T-helper 17 cell (primary cell): ENCODE results near the gene HMCN2. TPM values are rescaled to one million over a fixed set of nuclear protein-coding genes. Genes with fewer than 3 reads are reported as not detected.
"Not testable (repeated sequence)": the region's sequence is repeated elsewhere in the genome, so short reads cannot be mapped to it uniquely, and the experiment has no call there.

Experiments
- ATAC-seq: fragments of 150-1000 bp; cut with Tn5 transposase; 2 replicates; pipeline ENCODE4 v1.10.0; 2021; ENCODE audit warnings: mild to moderate bottlenecking, moderate library complexity
- DNase-seq, 3 donors: peaks; one replicate each; pipeline versions ENCODE4 v3.0.0 to v3.0.0-alpha.2; 2020 to 2021
- H3K9me3 ChIP-seq: one replicate; pipeline ENCODE4 v1.7.0; 2013; ENCODE audit warnings: low read length, mild to moderate bottlenecking; ENCODE audit not compliant: control insufficient read depth, poor library complexity, severe bottlenecking
- H3K27ac Mint-ChIP-seq: one replicate; pipeline ENCODE4 v1.8.0; 2022; ENCODE audit warnings: mild to moderate bottlenecking, moderate library complexity, mixed read lengths
- H3K27me3 Mint-ChIP-seq: one replicate; pipeline ENCODE4 v1.8.0; 2022; ENCODE audit warnings: mixed read lengths
- H3K36me3 Mint-ChIP-seq: one replicate; pipeline ENCODE4 v1.8.0; 2022; ENCODE audit warnings: low read depth, mixed read lengths
- H3K4me1 Mint-ChIP-seq: one replicate; pipeline ENCODE4 v1.8.0; 2022; ENCODE audit warnings: mild to moderate bottlenecking, mixed read lengths
- H3K4me3 Mint-ChIP-seq: one replicate; pipeline ENCODE4 v1.8.0; 2022; ENCODE audit warnings: mild to moderate bottlenecking, moderate library complexity, mixed read lengths
- total RNA-seq, 4 donors: library from RNA in 2 of 4; stranded (reverse) in 2 of 4; gene quantifications; one replicate each; pipeline ENCODE4 v1.2.3 and lab custom pipeline; 2022 to 2026

HMCN2 gene
- total RNA-seq, 2 donors from 2014 or later, result 0.12 TPM; not detected in 1

DNA sequence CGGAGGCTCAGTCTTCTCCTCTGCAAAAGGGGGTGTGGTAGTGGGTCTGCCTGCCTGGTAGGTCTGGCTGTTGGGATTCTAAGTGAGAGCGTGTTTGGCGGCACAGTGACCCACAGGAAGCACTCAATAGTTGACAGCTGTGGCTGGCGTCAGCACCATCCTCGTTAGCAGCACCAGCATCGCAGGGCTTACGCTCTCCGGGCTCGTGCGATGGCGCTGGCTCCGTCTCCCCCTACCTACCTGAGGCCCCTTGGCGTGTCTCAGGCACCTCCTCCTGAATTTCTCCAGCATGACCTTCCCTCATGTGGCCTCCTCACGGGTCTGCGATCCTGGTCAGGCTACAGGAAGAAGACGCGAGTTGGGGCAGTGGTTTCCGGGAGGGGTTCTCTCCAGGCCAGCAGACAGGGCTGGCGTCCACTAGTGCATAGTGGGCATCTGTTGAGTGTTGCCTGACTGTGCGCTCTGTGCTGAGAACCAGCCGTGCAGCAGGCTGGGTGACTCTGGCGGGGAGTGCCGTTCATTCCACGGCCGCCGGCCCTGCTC, 66.9 kb downstream of the HMCN2 start:
- H3K36me3 Mint-ChIP-seq, result peaks cover 2% of the 10 kb centered on the region
- H3K4me3 Mint-ChIP-seq, result no peak overlapping the region
- DNase-seq (no peak), ATAC-seq (no peak)
- peaks cover 60% of the 10 kb centered on the region for H3K27me3 Mint-ChIP-seq
- H3K4me1 Mint-ChIP-seq, result no peaks in the 10 kb centered on the region
- H3K27ac Mint-ChIP-seq, result no peak overlapping the region
- no peaks in the 10 kb centered on the region for H3K9me3 ChIP-seq

DNA sequence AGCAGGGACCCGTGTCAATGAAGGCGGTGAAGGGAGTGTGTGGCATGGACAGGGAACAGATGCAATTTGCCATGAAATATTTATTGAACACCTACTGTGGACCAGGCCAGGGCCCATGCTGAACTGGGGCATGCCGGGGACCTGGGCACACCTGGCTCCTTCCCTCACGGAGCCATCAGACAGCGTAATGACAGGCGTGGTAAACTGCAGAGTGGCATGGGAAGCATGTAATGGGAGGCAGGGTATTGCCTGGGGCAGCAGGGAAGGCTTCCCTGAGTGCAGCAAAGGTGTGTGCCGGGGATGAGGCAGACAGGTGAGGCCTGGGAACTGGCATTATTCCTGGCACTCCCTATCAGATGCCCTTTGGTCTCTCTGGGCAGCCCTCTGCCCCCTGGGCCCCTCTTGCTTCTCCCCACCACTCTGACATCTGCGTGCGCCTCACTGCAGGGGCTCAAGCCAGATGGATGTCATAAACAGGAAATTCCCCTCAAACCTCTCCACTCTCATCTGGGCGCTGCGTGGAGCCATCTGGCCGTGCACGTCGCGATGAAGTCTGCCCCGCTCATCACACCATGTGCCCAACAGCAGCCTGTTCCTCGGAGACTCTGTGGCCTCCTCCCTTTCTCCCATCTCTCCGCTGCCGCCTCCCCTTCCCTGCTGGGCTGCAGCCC, 67.6 kb downstream of the HMCN2 start:
- H3K4me3 Mint-ChIP-seq, result no peak overlapping the region
- no peaks in the 10 kb centered on the region for H3K9me3 ChIP-seq
- no peak overlapping the region for H3K27ac Mint-ChIP-seq
- peaks cover 60% of the 10 kb centered on the region for H3K27me3 Mint-ChIP-seq
- DNase-seq (no peak), ATAC-seq (no peak)
- no peaks in the 10 kb centered on the region for H3K4me1 Mint-ChIP-seq
- H3K36me3 Mint-ChIP-seq, result peaks cover 2% of the 10 kb centered on the region

GRCh38 chr9:130333712-130334062, 68.1 kb downstream of the HMCN2 start:
- no peaks in the 10 kb centered on the region for H3K9me3 ChIP-seq
- peaks cover 55% of the 10 kb centered on the region for H3K27me3 Mint-ChIP-seq
- H3K4me3 Mint-ChIP-seq, result no peak overlapping the region
- peaks cover 2% of the 10 kb centered on the region for H3K36me3 Mint-ChIP-seq
- H3K4me1 Mint-ChIP-seq, result no peaks in the 10 kb centered on the region
- DNase-seq, result no peak
- no peak overlapping the region for H3K27ac Mint-ChIP-seq
- no peak for ATAC-seq

GRCh38 chr9:130334915-130335314, 69.4 kb downstream of the HMCN2 start:
- H3K9me3 ChIP-seq, result no peaks in the 10 kb centered on the region
- no peak for DNase-seq
- H3K4me3 Mint-ChIP-seq, result no peak overlapping the region
- peaks cover 2% of the 10 kb centered on the region for H3K36me3 Mint-ChIP-seq
- ATAC-seq, result no peak
- peaks cover 45% of the 10 kb centered on the region for H3K27me3 Mint-ChIP-seq
- H3K27ac Mint-ChIP-seq, result no peak overlapping the region
- no peaks in the 10 kb centered on the region for H3K4me1 Mint-ChIP-seq

DNA sequence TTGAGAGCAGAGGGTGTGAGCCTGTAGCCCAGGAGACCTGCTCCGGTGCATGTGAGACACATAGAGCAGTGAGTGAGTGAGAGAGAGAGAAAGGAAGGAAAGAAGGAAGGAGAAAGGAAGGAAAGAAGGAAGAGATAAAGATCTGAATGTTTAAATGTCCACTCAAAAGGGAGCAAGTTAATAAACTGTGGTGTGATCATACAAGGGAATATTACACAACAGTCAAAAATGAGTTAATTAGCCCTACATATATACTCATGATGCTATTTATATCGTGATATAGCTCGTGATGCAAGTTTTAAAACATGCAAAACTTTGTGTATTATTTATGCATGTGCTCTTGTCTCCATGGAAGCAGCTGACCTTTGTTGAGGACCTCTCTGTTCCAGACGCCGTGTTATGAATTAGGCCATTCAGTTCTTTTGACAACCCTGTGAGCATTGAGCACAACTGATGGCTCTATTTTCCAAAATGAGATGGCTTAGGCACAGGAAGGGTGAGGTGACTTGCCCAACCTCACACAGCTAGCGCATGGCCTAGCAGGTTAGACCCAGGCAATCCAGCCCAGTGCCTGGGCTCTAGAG, 70.6 kb downstream of the HMCN2 start:
- DNase-seq, result no peak
- no peak for ATAC-seq
- Mint-ChIP-seq H3K27me3 (peaks cover 45% of the 10 kb centered on the region), H3K36me3 (peaks cover 2% of the 10 kb centered on the region), H3K4me1 (no peaks in the 10 kb centered on the region), H3K4me3 (no peak overlapping the region), H3K27ac (no peak overlapping the region)
- H3K9me3 ChIP-seq, result no peaks in the 10 kb centered on the region

- Mint-ChIP-seq H3K4me1 (no peaks in the 10 kb centered on the region), H3K27ac (no peak overlapping the region), H3K27me3 (peaks cover 41% of the 10 kb centered on the region), H3K4me3 (no peak overlapping the region), H3K36me3 (peaks cover 2% of the 10 kb centered on the region)
- no peaks in the 10 kb centered on the region for H3K9me3 ChIP-seq
- DNase-seq (no peak), ATAC-seq (no peak)
Observed at GRCh38 chr9:130336885-130337284, 71.3 kb downstream of the HMCN2 start.

- Mint-ChIP-seq H3K27ac (no peak overlapping the region), H3K4me1 (no peaks in the 10 kb centered on the region), H3K4me3 (no peak overlapping the region), H3K27me3 (peaks cover 36% of the 10 kb centered on the region), H3K36me3 (peaks cover 2% of the 10 kb centered on the region)
- H3K9me3 ChIP-seq, result no peaks in the 10 kb centered on the region
- DNase-seq, result no peak
- ATAC-seq, result no peak
Observed at GRCh38 chr9:130337318-130337717, 71.8 kb downstream of the HMCN2 start.

DNA sequence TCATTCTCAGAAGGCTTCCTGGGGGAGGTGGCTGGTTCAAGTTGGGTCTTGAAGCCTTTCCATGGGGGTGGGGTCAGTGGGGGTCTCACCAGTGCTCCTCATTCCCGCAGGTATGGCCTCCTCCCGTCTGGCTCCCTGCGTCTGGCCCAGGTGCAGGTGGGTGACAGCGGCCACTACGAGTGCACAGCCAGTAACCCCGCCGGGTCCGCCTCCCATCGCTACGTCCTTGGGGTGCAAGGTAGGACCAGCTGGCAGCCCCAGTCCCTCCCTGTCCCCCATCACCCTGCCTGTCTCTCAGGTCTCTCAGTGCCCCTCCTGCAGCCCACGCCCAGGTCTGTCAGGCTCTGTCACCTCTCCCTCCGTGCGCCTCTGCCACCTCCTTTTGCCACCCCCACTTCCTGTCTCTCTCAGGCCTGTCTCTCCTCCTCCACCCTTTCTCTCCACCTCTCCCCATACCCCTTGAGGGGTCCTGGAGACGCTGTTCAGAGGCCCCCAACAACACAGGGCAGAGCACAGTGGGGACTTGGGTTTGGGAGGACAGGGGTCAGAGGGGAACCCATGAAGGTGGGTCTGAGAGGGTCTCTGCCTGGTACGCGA, 72.3 kb downstream of the HMCN2 start:
- H3K4me3 Mint-ChIP-seq, result no peak overlapping the region
- no peak for ATAC-seq
- no peak overlapping the region for H3K27ac Mint-ChIP-seq
- H3K27me3 Mint-ChIP-seq, result peaks cover 31% of the 10 kb centered on the region
- no peaks in the 10 kb centered on the region for H3K9me3 ChIP-seq
- H3K4me1 Mint-ChIP-seq, result no peaks in the 10 kb centered on the region
- peaks cover 2% of the 10 kb centered on the region for H3K36me3 Mint-ChIP-seq
- no peak for DNase-seq

DNA sequence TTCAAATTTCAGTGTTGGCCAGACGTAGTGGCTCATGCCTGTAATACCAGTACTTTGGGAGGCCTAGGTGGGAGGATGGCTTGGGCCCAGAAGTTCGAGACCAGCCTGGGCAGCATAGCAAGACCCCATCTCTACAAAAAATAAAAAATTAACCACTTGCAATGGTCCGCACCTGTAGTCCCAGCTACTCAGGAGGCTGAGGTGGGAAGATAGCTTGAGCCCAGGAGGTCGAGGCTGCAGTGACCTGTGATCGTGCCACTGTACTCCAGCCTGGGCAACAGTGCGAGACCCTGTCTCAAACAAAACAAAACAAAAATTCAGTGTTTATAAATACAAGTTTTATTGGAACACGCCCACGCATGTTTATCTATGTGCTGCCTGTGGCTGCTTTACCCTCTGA, 73.3 kb downstream of the HMCN2 start:
- not testable (repeated sequence) for DNase-seq, H3K4me1 Mint-ChIP-seq, H3K9me3 ChIP-seq, H3K4me3 Mint-ChIP-seq, ATAC-seq, H3K36me3 Mint-ChIP-seq, H3K27ac Mint-ChIP-seq
- peaks cover 21% of the 10 kb centered on the region for H3K27me3 Mint-ChIP-seq

DNA sequence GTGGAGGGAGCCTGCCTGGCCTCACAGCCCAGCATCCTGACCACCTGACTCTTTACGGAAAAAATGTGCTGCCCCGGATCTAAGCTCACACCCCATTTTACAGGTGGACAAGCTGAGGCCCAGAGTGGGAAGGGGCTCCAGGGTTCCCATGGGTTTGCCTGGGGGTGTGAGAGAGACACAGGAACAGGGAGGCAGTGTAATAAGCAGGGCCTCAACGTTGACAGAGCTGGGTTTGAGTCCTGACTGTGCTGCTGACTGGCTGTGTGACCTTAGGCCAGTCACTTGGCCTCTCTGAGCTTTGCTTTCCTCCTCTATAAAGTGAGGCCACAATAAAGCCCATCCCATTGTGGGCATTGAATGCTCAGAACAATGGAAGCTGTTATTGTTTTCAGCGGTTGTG, 73.7 kb downstream of the HMCN2 start:
- H3K36me3 Mint-ChIP-seq, result peaks cover 2% of the 10 kb centered on the region
- H3K27ac Mint-ChIP-seq, result no peak overlapping the region

GRCh38 chr9:130340011-130340410, 74.5 kb downstream of the HMCN2 start:
- ATAC-seq (no peak), DNase-seq (no peak)
- H3K9me3 ChIP-seq, result no peaks in the 10 kb centered on the region
- no peak overlapping the region for H3K27ac Mint-ChIP-seq
- H3K4me1 Mint-ChIP-seq, result no peaks in the 10 kb centered on the region
- peaks cover 13% of the 10 kb centered on the region for H3K27me3 Mint-ChIP-seq
- H3K4me3 Mint-ChIP-seq, result no peak overlapping the region
- H3K36me3 Mint-ChIP-seq, result peaks cover 2% of the 10 kb centered on the region

More for the DNA sequence above, 73.7 kb downstream of the HMCN2 start:
- peaks cover 17% of the 10 kb centered on the region for H3K27me3 Mint-ChIP-seq
- DNase-seq (no peak), ATAC-seq (no peak)
- no peak overlapping the region for H3K4me3 Mint-ChIP-seq
- H3K4me1 Mint-ChIP-seq, result no peaks in the 10 kb centered on the region
- H3K9me3 ChIP-seq, result no peaks in the 10 kb centered on the region

GRCh38 chr9:130340557-130340956, 75.0 kb downstream of the HMCN2 start:
- not testable (repeated sequence) for H3K9me3 ChIP-seq, H3K27ac Mint-ChIP-seq, H3K4me3 Mint-ChIP-seq, H3K4me1 Mint-ChIP-seq, ATAC-seq, DNase-seq, H3K27me3 Mint-ChIP-seq, H3K36me3 Mint-ChIP-seq

DNA sequence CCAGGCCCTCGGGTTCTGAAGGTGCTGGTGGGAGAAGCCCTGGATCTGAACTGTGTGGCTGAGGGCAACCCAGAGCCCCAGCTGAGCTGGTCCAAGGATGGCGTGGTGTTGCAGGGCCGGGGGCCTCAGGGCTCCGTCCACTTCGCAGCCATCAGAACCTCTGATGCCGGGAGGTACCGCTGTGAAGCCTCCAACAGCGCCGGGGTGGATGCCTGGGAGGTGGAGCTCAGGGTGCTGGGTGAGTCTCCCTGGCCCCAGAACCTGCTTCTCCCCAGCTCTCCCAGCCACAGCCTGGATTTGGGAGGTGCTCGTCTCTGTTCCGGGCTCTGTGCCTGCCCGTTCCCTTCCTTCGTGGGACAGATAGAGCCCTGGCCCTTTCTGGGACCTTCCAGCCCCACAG, 75.6 kb downstream of the HMCN2 start:
- no peak overlapping the region for H3K27ac Mint-ChIP-seq
- DNase-seq (no peak), ATAC-seq (no peak)
- H3K4me1 Mint-ChIP-seq, result no peaks in the 10 kb centered on the region
- no peaks in the 10 kb centered on the region for H3K36me3 Mint-ChIP-seq
- H3K9me3 ChIP-seq, result no peaks in the 10 kb centered on the region
- peaks cover 2% of the 10 kb centered on the region for H3K27me3 Mint-ChIP-seq
- no peak overlapping the region for H3K4me3 Mint-ChIP-seq
